ENCODE data around the gene TAS2R13. TPM values are rescaled to one million over a fixed set of nuclear protein-coding genes. Genes with fewer than 3 reads are reported as not detected.

TAS2R13 gene
- total RNA-seq, 2 experiments from 2014 or later = 0.31 to 0.36 TPM

GRCh38 chr12:10889226-10889625 is 20.1 kb downstream of the TAS2R13 start:
- Mint-ChIP-seq H3K4me1 (ENCODE audit: low read depth) (no peaks in the 10 kb centered on the region), H3K36me3 (ENCODE audit: low read depth) (no peaks in the 10 kb centered on the region), H3K9me3 (no peaks in the 10 kb centered on the region), H3K27me3 (no peaks in the 10 kb centered on the region), H3K27ac (no peak overlapping the region), H3K4me3 (no peak overlapping the region)
- intact Hi-C loops (cut with micrococcal nuclease) = no loop called here
- ATAC-seq (no peak), DNase-seq (no peak)
- TF ChIP-seq, protein P1, sequence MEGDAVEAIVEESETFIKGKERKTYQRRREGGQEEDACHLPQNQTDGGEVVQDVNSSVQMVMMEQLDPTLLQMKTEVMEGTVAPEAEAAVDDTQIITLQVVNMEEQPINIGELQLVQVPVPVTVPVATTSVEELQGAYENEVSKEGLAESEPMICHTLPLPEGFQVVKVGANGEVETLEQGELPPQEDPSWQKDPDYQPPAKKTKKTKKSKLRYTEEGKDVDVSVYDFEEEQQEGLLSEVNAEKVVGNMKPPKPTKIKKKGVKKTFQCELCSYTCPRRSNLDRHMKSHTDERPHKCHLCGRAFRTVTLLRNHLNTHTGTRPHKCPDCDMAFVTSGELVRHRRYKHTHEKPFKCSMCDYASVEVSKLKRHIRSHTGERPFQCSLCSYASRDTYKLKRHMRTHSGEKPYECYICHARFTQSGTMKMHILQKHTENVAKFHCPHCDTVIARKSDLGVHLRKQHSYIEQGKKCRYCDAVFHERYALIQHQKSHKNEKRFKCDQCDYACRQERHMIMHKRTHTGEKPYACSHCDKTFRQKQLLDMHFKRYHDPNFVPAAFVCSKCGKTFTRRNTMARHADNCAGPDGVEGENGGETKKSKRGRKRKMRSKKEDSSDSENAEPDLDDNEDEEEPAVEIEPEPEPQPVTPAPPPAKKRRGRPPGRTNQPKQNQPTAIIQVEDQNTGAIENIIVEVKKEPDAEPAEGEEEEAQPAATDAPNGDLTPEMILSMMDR (IDR thresholded peaks at IDR 0.05) = no peak
- POLR2A ChIA-PET = no interaction called here
- CTCF ChIA-PET = no interaction called here

- ATAC-seq (no peak), DNase-seq (no peak)
- Mint-ChIP-seq H3K9me3 (no peaks in the 10 kb centered on the region), H3K4me3 (no peak within 1 kb of the TSS), H3K27me3 (no peaks in the 10 kb centered on the region), H3K27ac (no peak within 1 kb of the TSS), H3K36me3 (ENCODE audit: low read depth) (peaks cover 2% of the 10 kb centered on the region), H3K4me1 (ENCODE audit: low read depth) (no peaks in the 10 kb centered on the region)
- ChIA-PET CTCF (no interaction called here), POLR2A (no interaction called here)
- TF ChIP-seq, protein P1 (IDR thresholded peaks at IDR 0.05) = no peak
- intact Hi-C loops (cut with micrococcal nuclease) = no loop called here
Measured at GRCh38 chr12:10884086-10884725, 25.2 kb downstream of the TAS2R13 start, which contains the start of gene PRH1. Gene PRH1, minus strand, starts transcription at chr12:10884255. Its CDS starts 38 bp downstream, at chr12:10884217.

DNA sequence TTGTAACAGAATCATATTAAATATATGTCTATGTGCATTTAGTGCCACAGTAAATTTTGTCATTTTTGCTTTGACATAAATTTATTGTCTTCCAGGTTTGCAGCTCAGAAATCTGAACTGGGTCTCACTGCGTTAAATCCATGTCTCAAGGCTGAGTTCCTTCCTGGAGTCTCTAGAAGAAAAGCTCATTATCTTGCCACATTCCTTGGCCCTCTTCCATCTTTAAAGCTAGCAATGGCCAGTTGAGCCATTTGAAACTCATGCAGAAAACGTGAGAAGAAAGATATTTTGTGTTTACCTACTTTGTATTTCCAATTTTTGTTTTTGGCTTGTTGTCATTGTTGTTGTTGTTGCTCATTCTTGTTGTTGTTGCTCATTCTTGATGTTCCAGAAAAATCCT is 36.0 kb downstream of the TAS2R13 start:
- intact Hi-C loops (cut with micrococcal nuclease) = no loop called here
- ATAC-seq (no peak), DNase-seq (no peak)
- no peaks in the 10 kb centered on the region for H3K4me1 Mint-ChIP-seq (ENCODE audit: low read depth)
- peaks cover 7% of the 10 kb centered on the region for H3K9me3 Mint-ChIP-seq
- no peak overlapping the region for H3K4me3 Mint-ChIP-seq
- CTCF ChIA-PET = interaction anchor here (1.0 to 1.1 kb wide), 2 partner anchors 17 to 614 kb away, joined by 3 read pairs; no protein-coding TSS in a partner anchor
- POLR2A ChIA-PET = no interaction called here
- peaks cover 24% of the 10 kb centered on the region for H3K36me3 Mint-ChIP-seq (ENCODE audit: low read depth)
- H3K27me3 Mint-ChIP-seq = no peaks in the 10 kb centered on the region
- TF ChIP-seq, protein P1 (IDR thresholded peaks at IDR 0.05) = no peak
- H3K27ac Mint-ChIP-seq = no peak overlapping the region

DNA sequence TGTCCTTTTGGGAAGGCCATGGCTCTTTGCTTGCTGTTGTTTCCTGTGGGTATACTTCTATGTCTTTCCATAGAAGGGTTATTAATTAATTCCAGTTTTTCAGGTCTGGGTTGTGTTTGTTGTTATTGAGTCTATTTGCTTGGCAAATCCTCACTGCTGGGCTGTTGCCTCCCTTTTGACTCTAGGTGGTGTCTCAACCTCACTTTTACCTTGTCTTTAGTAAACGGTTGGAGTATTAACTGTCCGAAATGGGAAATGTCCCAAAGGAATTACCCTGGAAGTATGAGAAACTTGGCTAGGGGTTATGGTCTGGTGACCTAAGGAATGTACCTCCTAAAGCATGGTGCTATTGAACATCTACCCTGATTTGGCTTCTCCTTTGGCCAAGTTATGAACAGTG is 42.0 kb downstream of the TAS2R13 start:
- Mint-ChIP-seq H3K36me3 (ENCODE audit: low read depth) (peaks cover 33% of the 10 kb centered on the region), H3K4me3 (no peak overlapping the region), H3K27me3 (no peaks in the 10 kb centered on the region), H3K27ac (no peak overlapping the region), H3K4me1 (ENCODE audit: low read depth) (no peaks in the 10 kb centered on the region), H3K9me3 (peaks cover 11% of the 10 kb centered on the region)
- intact Hi-C loops (cut with micrococcal nuclease) = no loop called here
- ChIA-PET CTCF (no interaction called here), POLR2A (no interaction called here)
- no peak for ATAC-seq
- TF ChIP-seq, protein P1 (IDR thresholded peaks at IDR 0.05) = no peak
- DNase-seq = no peak

- CTCF ChIA-PET = no interaction called here
- Mint-ChIP-seq H3K27ac (no peak overlapping the region), H3K4me1 (ENCODE audit: low read depth) (no peaks in the 10 kb centered on the region), H3K36me3 (ENCODE audit: low read depth) (peaks cover 44% of the 10 kb centered on the region), H3K4me3 (no peak overlapping the region), H3K9me3 (peaks cover 24% of the 10 kb centered on the region), H3K27me3 (no peaks in the 10 kb centered on the region)
- DNase-seq (no peak), ATAC-seq (no peak)
- TF ChIP-seq, protein P1 (IDR thresholded peaks at IDR 0.05) = no peak
- intact Hi-C loops (cut with micrococcal nuclease) = no loop called here
- POLR2A ChIA-PET = no interaction called here
Measured at GRCh38 chr12:10863512-10864218, 45.7 kb downstream of the TAS2R13 start.
